Calu3 (cell line): ENCODE data around the gene MYO18B. TPM values are rescaled to one million over a fixed set of nuclear protein-coding genes. Genes with fewer than 3 reads are reported as not detected.

Experiments
- BruUV-seq: library from RNA; stranded (reverse); fragments of 400-500 nt; replicated peaks from 2 replicates; lab custom pipeline; 2021; lab: Mats Ljungman, UMichigan
- CTCF ChIA-PET: fragments of 300-600 bp; sonication (Branson Sonifier 250); formaldehyde crosslinking; loops from one replicate; lab custom pipeline; 2022; ENCODE audit warnings: antibody characterized with exemption; lab: Charles Lee
- DNase-seq: peaks from one replicate; pipeline ENCODE4 v3.0.0; 2022
- H3K27ac Mint-ChIP-seq: one replicate; pipeline ENCODE4 v1.8.0; 2022; ENCODE audit warnings: mixed read lengths; ENCODE audit not compliant: unreplicated experiment
- H3K27me3 Mint-ChIP-seq: one replicate; pipeline ENCODE4 v1.8.0; 2022; ENCODE audit warnings: mixed read lengths; ENCODE audit not compliant: unreplicated experiment
- H3K36me3 Mint-ChIP-seq: one replicate; pipeline ENCODE4 v1.8.0; 2022; ENCODE audit warnings: mild to moderate bottlenecking, moderate library complexity, mixed read lengths; ENCODE audit not compliant: insufficient read depth, unreplicated experiment
- H3K4me1 Mint-ChIP-seq: one replicate; pipeline ENCODE4 v1.8.0; 2022; ENCODE audit warnings: mild to moderate bottlenecking, low read depth, mixed read lengths; ENCODE audit not compliant: unreplicated experiment
- H3K4me3 Mint-ChIP-seq: one replicate; pipeline ENCODE4 v1.8.0; 2022; ENCODE audit warnings: mild to moderate bottlenecking, low read depth, moderate library complexity, mixed read lengths; ENCODE audit not compliant: unreplicated experiment
- H3K9me3 Mint-ChIP-seq: one replicate; pipeline ENCODE4 v1.8.0; 2022; ENCODE audit warnings: low read depth, mixed read lengths; ENCODE audit not compliant: unreplicated experiment
- CTCF ChIP-seq: fragments of 200-600 bp; IDR thresholded peaks from one replicate; pipeline ENCODE4 v1.8.0; 2022; ENCODE audit warnings: antibody characterized with exemption; ENCODE audit not compliant: unreplicated experiment
- intact Hi-C: fragments of 100-400 bp; cut with micrococcal nuclease; formaldehyde crosslinking; loops from one replicate; pipeline ENCODE4 v1.10.0; 2022; ENCODE audit not compliant: unreplicated experiment
- total RNA-seq: library from RNA; stranded (reverse); gene quantifications from 2 replicates; pipeline ENCODE4 v1.2.3, GENCODE V29; 2022

Gene MYO18B
- total RNA-seq, 1 experiment from 2014 or later = 0.59 TPM

GRCh38 chr22:25750569-25751173 lies 8.7 kb downstream of the MYO18B start:
- CTCF ChIA-PET = interaction anchor here (0.6 to 1.1 kb wide), 3 partner anchors 9 to 309 kb away, joined by 3 read pairs; no protein-coding TSS in a partner anchor
- H3K36me3 Mint-ChIP-seq = peaks cover 9% of the 10 kb centered on the region
- intact Hi-C loops = no loop called here
- peaks cover 58% of the 10 kb centered on the region for H3K4me1 Mint-ChIP-seq
- BruUV-seq = no TSS peak
- no peaks in the 10 kb centered on the region for H3K27me3 Mint-ChIP-seq
- no peaks in the 10 kb centered on the region for H3K9me3 Mint-ChIP-seq
- H3K27ac Mint-ChIP-seq = peak overlapping the region; percentile 56
- no peak for DNase-seq
- TF ChIP-seq CTCF = no peak
- H3K4me3 Mint-ChIP-seq = no peak overlapping the region

- DNase-seq = no peak
- CTCF ChIA-PET = no interaction called here
- H3K4me1 Mint-ChIP-seq = peaks cover 53% of the 10 kb centered on the region
- H3K27ac Mint-ChIP-seq = no peak overlapping the region
- H3K4me3 Mint-ChIP-seq = no peak overlapping the region
- BruUV-seq = no TSS peak
- no peaks in the 10 kb centered on the region for H3K9me3 Mint-ChIP-seq
- H3K36me3 Mint-ChIP-seq = peaks cover 9% of the 10 kb centered on the region
- no peaks in the 10 kb centered on the region for H3K27me3 Mint-ChIP-seq
- intact Hi-C loops = no loop called here
- no peak for TF ChIP-seq CTCF
These were observed 9.2 kb downstream of the MYO18B start for GRCh38 chr22:25751174-25751581.

- CTCF ChIA-PET = interaction anchor here (0.6 kb wide), 1 partner anchor 19 kb away, joined by 3 read pairs; no protein-coding TSS in a partner anchor
- H3K4me3 Mint-ChIP-seq = no peak overlapping the region
These were observed 10.7 kb downstream of the MYO18B start for GRCh38 chr22:25752615-25753214.

GRCh38 chr22:25753252-25753651 lies 11.3 kb downstream of the MYO18B start:
- no peak for TF ChIP-seq CTCF
- DNase-seq = no peak
- H3K27me3 Mint-ChIP-seq = no peaks in the 10 kb centered on the region
- peaks cover 37% of the 10 kb centered on the region for H3K4me1 Mint-ChIP-seq
- H3K36me3 Mint-ChIP-seq = no peaks in the 10 kb centered on the region
- no peaks in the 10 kb centered on the region for H3K9me3 Mint-ChIP-seq
- no peak overlapping the region for H3K27ac Mint-ChIP-seq
- CTCF ChIA-PET = interaction anchor here (0.6 kb wide), 1 partner anchor 19 kb away, joined by 3 read pairs; no protein-coding TSS in a partner anchor
- intact Hi-C loops = no loop called here
- H3K4me3 Mint-ChIP-seq = no peak overlapping the region
- no TSS peak for BruUV-seq

More at GRCh38 chr22:25752615-25753214, 10.7 kb downstream of the MYO18B start:
- H3K9me3 Mint-ChIP-seq = no peaks in the 10 kb centered on the region
- no peak for DNase-seq
- intact Hi-C loops = no loop called here
- peaks cover 40% of the 10 kb centered on the region for H3K4me1 Mint-ChIP-seq
- BruUV-seq = no TSS peak
- TF ChIP-seq CTCF = no peak
- no peaks in the 10 kb centered on the region for H3K27me3 Mint-ChIP-seq
- H3K27ac Mint-ChIP-seq = no peak overlapping the region
- H3K36me3 Mint-ChIP-seq = peaks cover 2% of the 10 kb centered on the region
